BJ (cell line): ENCODE data around the gene KLHL35. TPM values are rescaled to one million over a fixed set of nuclear protein-coding genes. Genes with fewer than 3 reads are reported as not detected.

Experiments
- CTCF ChIA-PET: fragments of 350-600 bp; formaldehyde crosslinking; extraction: SDS; loops from one replicate; lab custom pipeline; 2021; ENCODE audit warnings: antibody characterized with exemption, inconsistent platforms; lab: Yijun Ruan, JAX
- POLR2A ChIA-PET: fragments of 300-600 bp; sonication (Branson Sonifier 250); formaldehyde crosslinking; extraction: SDS; loops from one replicate; lab custom pipeline; 2021; ENCODE audit warnings: antibody characterized with exemption; lab: Charles Lee
- DNase-seq: peaks from one replicate; pipeline ENCODE4 v3.0.0-alpha.2; 2011; ENCODE audit warnings: low read depth
- H3K27me3 ChIP-seq: 2 replicates; pipeline ENCODE4 v1.6.0; 2011; ENCODE audit warnings: low read length; ENCODE audit not compliant: control insufficient read depth, insufficient read depth
- H3K36me3 ChIP-seq: 2 replicates; pipeline ENCODE4 v1.5.1; 2011; ENCODE audit warnings: low read length; ENCODE audit not compliant: control insufficient read depth, insufficient read depth
- H3K4me3 ChIP-seq: 2 replicates; pipeline ENCODE4 v1.5.1; 2011; ENCODE audit warnings: low read depth, mild to moderate bottlenecking, control low read depth, low read length
- polyA plus RNA-seq: library from polyadenylated mRNA; depleted of rRNA; stranded (reverse); fragments of >200 nt; gene quantifications from 2 replicates; pipeline ENCODE4 v1.2.3, GENCODE V29; 2011
- TF ChIP-seq, protein P1 (sequence below): IDR thresholded peaks from 2 replicates; pipeline ENCODE4 v1.5.1; 2011; ENCODE audit warnings: low read depth, mild to moderate bottlenecking, control low read depth, inconsistent platforms, low read length, moderate library complexity; ENCODE audit not compliant: insufficient read depth

KLHL35 gene
- polyA plus RNA-seq, 1 experiment: 3.1 TPM

DNA sequence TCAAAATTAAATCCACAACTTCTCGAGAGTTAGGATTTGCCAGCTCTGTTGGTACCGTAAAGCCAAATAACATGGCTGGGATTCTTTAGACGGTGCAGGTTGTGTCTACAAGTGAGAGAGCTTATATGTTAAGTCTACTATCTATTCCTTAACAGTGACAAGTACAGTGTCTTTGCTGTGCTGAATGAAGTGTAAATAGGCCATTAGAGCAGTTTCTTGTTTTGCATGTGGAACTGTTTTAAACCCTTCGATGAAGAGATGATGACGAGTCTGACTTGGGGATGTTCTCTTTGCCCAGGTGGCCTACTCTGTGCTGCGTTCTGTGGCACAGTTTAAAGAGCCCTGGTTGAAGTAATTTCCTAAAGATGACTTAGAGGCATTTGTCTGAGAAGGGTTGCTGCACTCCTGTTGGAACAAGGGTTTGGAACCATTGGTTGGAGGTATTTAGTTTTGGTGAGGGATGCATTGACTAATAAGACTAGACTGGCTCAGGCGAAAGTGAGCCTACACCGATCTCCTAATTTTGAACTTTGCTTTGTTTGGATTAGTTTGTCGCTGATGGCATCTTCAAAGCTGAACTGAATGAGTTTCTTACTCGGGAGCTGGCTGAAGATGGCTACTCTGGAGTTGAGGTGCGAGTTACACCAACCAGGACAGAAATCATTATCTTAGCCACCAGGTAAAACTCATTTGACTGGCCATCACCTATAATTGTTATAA is 32.7 kb downstream of the KLHL35 start:
- no peak for DNase-seq
- TF ChIP-seq, protein P1, sequence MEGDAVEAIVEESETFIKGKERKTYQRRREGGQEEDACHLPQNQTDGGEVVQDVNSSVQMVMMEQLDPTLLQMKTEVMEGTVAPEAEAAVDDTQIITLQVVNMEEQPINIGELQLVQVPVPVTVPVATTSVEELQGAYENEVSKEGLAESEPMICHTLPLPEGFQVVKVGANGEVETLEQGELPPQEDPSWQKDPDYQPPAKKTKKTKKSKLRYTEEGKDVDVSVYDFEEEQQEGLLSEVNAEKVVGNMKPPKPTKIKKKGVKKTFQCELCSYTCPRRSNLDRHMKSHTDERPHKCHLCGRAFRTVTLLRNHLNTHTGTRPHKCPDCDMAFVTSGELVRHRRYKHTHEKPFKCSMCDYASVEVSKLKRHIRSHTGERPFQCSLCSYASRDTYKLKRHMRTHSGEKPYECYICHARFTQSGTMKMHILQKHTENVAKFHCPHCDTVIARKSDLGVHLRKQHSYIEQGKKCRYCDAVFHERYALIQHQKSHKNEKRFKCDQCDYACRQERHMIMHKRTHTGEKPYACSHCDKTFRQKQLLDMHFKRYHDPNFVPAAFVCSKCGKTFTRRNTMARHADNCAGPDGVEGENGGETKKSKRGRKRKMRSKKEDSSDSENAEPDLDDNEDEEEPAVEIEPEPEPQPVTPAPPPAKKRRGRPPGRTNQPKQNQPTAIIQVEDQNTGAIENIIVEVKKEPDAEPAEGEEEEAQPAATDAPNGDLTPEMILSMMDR: no peak
- peak overlapping the region; percentile 69 for H3K4me3 ChIP-seq
- H3K36me3 ChIP-seq: peaks cover 22% of the 10 kb centered on the region
- ChIA-PET POLR2A (interaction anchor here (0.6 kb wide), 1 partner anchor 37 kb away, joined by 21 read pairs; no protein-coding TSS in a partner anchor), CTCF (interaction anchor here (0.5 to 2.7 kb wide), 5 partner anchors 8 to 121 kb away, joined by 3 to 10 read pairs (median 4); no protein-coding TSS in a partner anchor)
- no peaks in the 10 kb centered on the region for H3K27me3 ChIP-seq

DNA sequence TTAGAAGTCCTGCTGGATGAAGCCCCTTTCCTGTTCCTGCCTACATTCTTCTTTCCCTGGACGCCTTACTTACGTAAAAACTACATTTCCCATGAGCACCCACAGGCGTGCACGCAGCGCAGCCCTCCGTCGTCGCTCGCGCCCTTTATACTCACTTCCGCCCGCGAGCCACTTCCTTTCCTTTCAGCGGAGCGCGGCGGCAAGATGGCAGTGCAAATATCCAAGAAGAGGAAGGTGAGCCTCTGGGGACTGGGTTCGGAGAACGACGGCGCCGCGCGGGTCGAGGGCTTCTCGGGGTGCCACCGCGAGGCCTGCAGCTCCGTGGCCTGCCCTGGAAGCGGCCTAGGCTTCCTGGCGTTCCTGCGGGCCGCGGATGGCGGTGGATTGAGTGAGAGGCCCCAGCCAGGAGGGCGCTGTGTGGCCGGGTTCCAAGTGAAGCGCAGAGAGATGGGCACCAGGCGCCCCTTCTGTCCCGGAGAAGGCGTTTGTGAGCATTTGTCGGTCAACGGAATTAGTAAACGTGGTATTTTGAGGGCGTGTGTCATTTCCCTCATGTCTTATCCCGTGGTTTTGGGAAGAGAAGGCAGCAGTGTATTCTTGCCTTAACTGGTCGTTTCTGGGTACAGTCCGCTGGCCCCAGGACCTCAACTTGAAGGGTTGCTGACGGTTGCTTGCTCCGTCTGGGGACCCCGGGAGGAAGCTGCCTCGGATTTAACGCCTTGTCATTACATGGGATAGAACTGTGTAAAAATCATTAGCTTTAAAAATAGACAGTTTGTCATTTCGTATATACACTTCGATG is 33.5 kb downstream of the KLHL35 start, which contains the start of gene RPS3:
TSS of gene RPS3 (plus strand) at position 175 of the 802 bp plus-strand sequence. CDS start at position 205, 30 bp downstream.
- ChIA-PET POLR2A (no interaction called here), CTCF (interaction anchor here (0.6 to 2.7 kb wide), 3 partner anchors 11 to 153 kb away, joined by 3 to 10 read pairs (median 4); no protein-coding TSS in a partner anchor)
- peaks cover 19% of the 10 kb centered on the region for H3K36me3 ChIP-seq

DNA sequence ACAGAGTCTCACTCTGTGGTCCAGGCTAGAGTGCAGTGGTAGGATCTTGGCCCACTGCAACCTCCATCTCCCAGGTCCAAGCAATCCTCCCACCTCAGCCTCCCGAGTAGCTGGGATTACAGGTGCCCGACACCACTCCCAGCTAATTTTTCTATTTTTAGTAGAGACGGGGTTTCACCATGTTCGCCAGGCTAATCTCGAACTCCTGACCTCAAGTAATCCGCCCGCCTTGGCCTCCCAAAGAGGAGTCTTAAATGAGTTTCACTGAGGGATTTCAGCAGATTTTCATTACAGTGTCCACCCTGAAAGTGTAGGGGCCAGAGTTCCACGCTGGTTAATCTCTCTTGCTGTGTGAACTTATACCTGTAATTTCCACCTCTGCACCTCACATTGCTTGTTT is 34.1 kb downstream of the KLHL35 start:
- Histone ChIP-seq H3K4me3 (no peak overlapping the region), H3K36me3 (peaks cover 14% of the 10 kb centered on the region), H3K27me3 (peaks cover 2% of the 10 kb centered on the region; the same call in 1 of the 2 replicates)
- TF ChIP-seq, protein P1: no peak
- no peak for DNase-seq
- ChIA-PET CTCF (interaction anchor here (0.6 to 2.7 kb wide), 4 partner anchors 10 to 152 kb away, joined by 3 to 13 read pairs (median 6); no protein-coding TSS in a partner anchor), POLR2A (no interaction called here)

More for the DNA sequence above, 33.5 kb downstream of the KLHL35 start, which contains the start of gene RPS3:
- TF ChIP-seq, protein P1: peak; percentile 23; the same call in 1 of the 2 replicates
- DNase-seq: peak; percentile 63
- Histone ChIP-seq H3K27me3 (peaks cover 2% of the 10 kb centered on the region; the same call in 1 of the 2 replicates), H3K4me3 (peak within 1 kb of the TSS; percentile 69)

DNA sequence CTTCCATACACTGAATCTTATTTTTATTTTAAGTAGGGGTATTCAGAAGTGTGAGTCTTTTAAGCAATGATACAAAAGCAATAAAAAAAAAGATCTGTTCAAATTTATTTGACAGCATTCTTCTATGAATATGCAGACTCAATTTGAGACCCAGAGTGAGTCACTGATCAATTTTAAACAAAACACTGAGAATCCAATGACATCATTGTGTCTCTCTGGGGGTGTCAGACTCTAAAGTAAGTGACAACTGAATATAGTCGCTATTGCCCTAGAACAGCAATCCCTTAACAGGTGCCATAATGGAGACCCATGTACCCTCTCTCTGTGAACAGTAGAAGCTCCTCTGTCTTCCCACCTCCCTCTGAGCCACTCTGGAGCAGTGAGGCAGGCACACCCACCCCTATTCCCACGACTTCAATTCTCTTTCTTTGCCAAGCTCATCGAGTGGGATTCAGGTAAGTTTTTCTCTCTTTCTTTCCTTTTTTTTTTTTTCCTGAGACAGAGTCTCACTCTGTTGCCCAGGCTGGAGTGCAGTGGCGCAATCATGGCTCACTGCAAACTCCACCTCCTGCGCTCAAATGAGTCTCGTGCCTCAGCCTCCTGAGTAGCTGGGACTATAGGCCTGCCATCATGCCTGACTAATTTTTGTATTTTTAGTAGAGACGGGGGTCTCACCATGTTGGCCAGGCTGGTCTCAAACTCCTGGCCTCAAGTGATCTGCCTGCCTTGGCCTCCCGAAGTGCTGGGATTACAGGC is 38.7 kb downstream of the KLHL35 start:
- no peaks in the 10 kb centered on the region for H3K36me3 ChIP-seq
- CTCF ChIA-PET: interaction anchor here (1.6 kb wide), 1 partner anchor 9 kb away, joined by 7 read pairs; no protein-coding TSS in a partner anchor
- TF ChIP-seq, protein P1: no peak
- H3K4me3 ChIP-seq: no peak overlapping the region
- DNase-seq: no peak
- H3K27me3 ChIP-seq: peaks cover 9% of the 10 kb centered on the region
- POLR2A ChIA-PET: no interaction called here
